H7 (cell line): ENCODE results near the gene GFOD1. TPM values are rescaled to one million over a fixed set of nuclear protein-coding genes. Genes with fewer than 3 reads are reported as not detected.
A peak's percentile ranks its signal among the peaks of the same experiment; 100 is the strongest.

Experiments
- DNase-seq: peaks from one replicate; pipeline ENCODE4 v3.0.0; 2012
- H3K27me3 ChIP-seq: 2 replicates; pipeline ENCODE4 v1.6.0; 2011; ENCODE audit warnings: mild to moderate bottlenecking, low read length; ENCODE audit not compliant: control insufficient read depth, insufficient read depth
- H3K36me3 ChIP-seq: replicated peaks from 2 replicates; pipeline ENCODE4 v1.5.1; 2011; ENCODE audit warnings: low read length; ENCODE audit not compliant: control insufficient read depth, insufficient read depth
- H3K4me3 ChIP-seq: 2 replicates; pipeline ENCODE4 v1.5.1; 2011; ENCODE audit warnings: low read depth, mild to moderate bottlenecking, control low read depth, low read length, moderate library complexity; ENCODE audit not compliant: insufficient read depth
- total RNA-seq: library from RNA; depleted of rRNA; stranded (reverse); fragments of >200 nt; shearing (Covaris generic); gene quantifications from 2 replicates; pipeline ENCODE4 v1.2.3, GENCODE V29; 2014; rRNA removed

The GFOD1 gene, protein sequence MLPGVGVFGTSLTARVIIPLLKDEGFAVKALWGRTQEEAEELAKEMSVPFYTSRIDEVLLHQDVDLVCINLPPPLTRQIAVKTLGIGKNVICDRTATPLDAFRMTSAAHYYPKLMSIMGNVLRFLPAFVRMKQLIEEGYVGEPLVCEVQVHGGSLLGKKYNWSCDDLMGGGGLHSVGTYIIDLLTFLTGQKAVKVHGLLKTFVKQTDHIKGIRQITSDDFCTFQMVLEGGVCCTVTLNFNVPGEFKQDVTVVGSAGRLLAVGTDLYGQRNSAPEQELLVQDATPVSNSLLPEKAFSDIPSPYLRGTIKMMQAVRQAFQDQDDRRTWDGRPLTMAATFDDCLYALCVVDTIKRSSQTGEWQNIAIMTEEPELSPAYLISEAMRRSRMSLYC
- total RNA-seq: 3.4 and 4.4 TPM in 2 replicates

GRCh38 chr6:13487122-13488014, at the start of gene GFOD1:
Gene GFOD1 (minus strand): TSS chr6:13487600. CDS start chr6:13486890, 710 bp downstream.
- H3K27me3 ChIP-seq: peaks cover 33% of the 10 kb centered on the region
- H3K36me3 ChIP-seq: no peaks in the 10 kb centered on the region
- peak; percentile 97 for DNase-seq
- peak within 1 kb of the TSS; percentile 69 for H3K4me3 ChIP-seq

DNA sequence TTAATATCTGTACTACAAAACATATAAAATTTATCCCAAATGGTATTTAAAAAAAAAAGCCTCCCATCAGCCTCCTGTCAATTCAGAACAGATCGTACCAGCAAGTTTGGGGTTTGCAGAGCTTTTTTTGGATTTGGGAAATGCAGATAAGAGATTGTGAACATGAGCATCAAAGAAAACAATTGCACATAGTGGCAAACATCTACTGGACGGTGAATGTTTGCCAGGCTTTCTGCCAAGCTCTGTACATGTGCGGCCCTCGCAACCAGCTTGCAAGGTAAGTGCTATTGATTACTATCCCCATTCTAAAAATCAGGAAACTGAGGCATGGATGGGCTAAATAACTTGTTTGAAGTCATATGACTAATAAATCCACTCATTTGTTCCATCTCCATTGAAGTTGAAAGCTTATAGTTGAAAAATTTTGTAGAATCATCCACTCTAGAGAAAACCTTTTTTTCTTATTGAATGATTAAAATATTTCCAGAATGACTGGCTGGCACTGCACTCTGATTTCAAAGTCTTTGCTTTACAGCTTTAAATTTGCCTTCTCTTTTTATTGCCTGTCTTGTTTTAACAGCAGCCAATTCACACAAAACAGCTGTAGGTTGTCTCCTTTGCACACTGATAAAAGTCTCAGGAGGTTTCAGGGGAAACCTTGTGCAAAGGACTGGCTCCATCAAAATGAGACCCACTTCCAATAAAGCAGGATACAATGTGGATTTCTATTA, 49.6 kb upstream of the GFOD1 start:
- no peaks in the 10 kb centered on the region for H3K36me3 ChIP-seq
- H3K27me3 ChIP-seq: no peaks in the 10 kb centered on the region
- no peak for DNase-seq

DNA sequence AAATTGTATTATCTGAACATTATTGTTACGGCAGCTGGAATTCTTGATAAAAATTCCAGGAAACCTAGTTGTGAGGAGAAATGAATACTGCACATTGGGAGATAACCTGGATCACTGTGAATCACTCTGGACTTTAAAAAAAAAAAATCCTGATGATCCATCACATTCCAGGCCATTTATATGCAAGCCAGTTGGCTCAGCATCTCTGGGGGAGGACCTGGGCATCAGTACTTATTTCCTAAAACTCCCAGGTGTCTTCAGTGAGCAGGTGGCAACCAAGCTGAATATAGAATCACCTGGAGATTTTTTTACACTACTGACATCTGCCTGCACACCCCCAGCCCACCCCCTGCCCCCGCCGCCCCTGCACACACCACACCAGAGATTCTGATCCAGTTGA, 47.9 kb upstream of the GFOD1 start:
- Histone ChIP-seq H3K27me3 (no peaks in the 10 kb centered on the region), H3K4me3 (no peak overlapping the region), H3K36me3 (no peaks in the 10 kb centered on the region)
- DNase-seq: peak; percentile 64

More for the DNA sequence above, 49.6 kb upstream of the GFOD1 start:
- H3K4me3 ChIP-seq: no peak overlapping the region

DNA sequence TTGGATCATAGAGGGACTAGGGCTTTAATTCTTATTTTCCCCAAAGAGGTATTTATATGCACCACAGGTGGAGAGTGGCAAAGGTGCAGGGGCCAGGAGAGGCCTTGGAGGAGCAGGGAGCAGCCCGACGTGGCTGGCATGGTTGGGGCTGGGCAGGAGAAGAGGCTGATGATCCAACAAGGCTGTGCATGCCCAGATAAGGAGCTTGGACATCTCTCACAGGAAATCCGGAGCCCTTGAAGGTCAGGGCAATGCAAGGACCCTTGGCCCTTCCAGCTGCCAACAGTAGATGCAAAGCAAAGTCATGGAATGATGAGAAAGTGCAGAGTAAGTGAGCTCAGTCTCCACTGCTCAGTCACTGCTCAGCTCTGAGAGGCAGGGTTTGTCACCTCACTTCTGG, 47.1 kb upstream of the GFOD1 start:
- Histone ChIP-seq H3K27me3 (no peaks in the 10 kb centered on the region), H3K36me3 (no peaks in the 10 kb centered on the region), H3K4me3 (no peak overlapping the region)
- no peak for DNase-seq

- Histone ChIP-seq H3K4me3 (no peak overlapping the region), H3K36me3 (no peaks in the 10 kb centered on the region), H3K27me3 (no peaks in the 10 kb centered on the region)
- no peak for DNase-seq
Measured at GRCh38 chr6:13531956-13532355, 44.6 kb upstream of the GFOD1 start.

DNA sequence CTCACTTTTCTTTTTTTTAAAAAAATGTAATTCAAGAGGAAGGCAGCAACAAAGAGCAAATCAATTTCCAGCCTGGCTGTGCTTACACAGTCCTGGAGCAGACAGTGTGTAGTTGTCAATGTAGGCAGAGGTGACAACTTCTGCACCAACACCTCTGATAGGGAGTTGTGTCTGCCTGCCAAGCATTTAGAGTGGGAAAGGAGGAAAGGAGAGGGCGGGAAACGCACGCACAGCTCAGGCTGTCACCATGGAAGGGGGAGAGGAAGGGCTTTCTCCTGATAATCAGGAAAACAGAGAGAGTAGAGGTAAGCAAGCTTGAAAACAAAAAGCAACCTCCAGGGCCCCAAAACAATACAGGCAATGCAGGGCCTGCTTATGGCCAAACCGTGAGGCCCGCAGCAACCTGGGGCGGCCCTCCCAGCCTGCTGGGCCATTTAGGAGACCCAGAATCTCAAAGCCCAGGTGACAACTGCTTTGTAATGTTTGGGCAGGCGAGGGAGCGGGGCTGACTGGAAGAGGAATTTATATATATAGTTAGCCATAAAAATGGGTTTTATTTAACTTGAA, 41.5 kb upstream of the GFOD1 start:
- DNase-seq: peak; percentile 51
- Histone ChIP-seq H3K27me3 (no peaks in the 10 kb centered on the region), H3K4me3 (no peak overlapping the region), H3K36me3 (no peaks in the 10 kb centered on the region)

DNA sequence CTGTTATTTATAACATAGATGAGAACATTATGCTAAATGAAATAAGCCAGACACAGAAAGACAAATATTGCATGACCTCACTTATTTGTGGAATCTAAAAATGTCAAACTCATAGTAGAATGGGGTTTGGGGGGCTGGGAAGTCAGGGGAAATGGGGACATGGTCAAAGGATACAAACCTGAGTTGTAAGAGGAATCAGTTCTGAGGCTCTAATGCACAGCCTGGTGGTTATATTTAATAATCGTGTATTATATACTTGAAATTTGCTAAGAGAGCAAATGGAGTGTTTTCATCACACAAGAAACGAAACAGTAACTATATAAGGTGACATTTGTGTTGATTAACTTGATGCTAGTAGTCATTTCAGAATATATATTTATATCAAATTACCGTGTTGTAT, 40.8 kb upstream of the GFOD1 start:
- H3K27me3 ChIP-seq: no peaks in the 10 kb centered on the region
- no peak overlapping the region for H3K4me3 ChIP-seq
- no peaks in the 10 kb centered on the region for H3K36me3 ChIP-seq
- DNase-seq: no peak

GRCh38 chr6:13527671-13528056, 40.3 kb upstream of the GFOD1 start:
- Histone ChIP-seq H3K27me3 (no peaks in the 10 kb centered on the region), H3K36me3 (no peaks in the 10 kb centered on the region), H3K4me3 (no peak overlapping the region)
- DNase-seq: no peak

DNA sequence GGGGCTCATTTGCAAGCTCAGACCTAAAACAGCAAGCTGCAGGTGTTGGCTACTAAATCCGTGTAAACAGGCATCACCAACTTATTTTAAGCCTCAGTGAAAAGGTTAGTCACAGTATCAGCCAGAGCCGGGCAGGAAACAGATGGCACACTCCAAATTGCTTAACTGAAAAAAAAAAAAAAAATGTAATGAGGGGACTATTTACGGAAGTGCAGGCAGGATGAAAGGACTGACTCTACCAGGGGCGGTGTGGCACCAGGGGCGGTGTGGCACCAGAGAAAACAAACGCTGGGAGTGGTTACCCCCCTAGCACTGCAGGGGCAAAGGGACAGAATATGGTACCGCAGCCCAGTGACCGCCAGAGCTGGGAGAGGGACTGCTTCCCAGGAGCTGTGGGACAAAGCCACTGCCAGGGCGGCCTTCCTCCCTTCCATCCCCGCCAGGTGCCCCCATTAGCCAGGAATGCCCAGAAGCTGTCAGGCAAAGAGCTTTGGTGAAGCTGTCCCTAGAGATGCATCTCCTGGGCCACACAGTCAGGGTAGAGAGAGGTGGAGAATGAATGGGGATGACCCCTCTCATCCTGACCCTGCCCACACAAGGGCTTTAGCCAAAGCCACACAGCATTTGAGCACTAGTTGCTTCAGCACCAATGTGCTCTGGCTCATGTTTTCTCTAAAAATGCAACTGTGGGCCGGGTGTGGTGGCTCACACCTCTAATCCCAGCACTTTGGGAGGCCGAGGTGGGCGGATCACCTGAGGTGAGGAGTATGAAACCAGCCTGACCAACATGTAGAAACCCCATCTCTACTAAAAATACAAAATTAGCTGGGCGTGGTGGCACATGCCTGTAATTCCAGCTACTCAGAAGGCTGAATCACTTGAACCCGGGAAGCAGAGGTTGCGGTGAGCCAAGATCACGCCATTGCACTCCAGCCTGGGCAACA, 39.6 kb upstream of the GFOD1 start:
- Histone ChIP-seq H3K36me3 (no peaks in the 10 kb centered on the region), H3K4me3 (no peak overlapping the region), H3K27me3 (no peaks in the 10 kb centered on the region)
- DNase-seq: no peak

- Histone ChIP-seq H3K27me3 (no peaks in the 10 kb centered on the region), H3K4me3 (no peak overlapping the region), H3K36me3 (no peaks in the 10 kb centered on the region)
- no peak for DNase-seq
Measured at GRCh38 chr6:13526357-13526726, 38.9 kb upstream of the GFOD1 start.

DNA sequence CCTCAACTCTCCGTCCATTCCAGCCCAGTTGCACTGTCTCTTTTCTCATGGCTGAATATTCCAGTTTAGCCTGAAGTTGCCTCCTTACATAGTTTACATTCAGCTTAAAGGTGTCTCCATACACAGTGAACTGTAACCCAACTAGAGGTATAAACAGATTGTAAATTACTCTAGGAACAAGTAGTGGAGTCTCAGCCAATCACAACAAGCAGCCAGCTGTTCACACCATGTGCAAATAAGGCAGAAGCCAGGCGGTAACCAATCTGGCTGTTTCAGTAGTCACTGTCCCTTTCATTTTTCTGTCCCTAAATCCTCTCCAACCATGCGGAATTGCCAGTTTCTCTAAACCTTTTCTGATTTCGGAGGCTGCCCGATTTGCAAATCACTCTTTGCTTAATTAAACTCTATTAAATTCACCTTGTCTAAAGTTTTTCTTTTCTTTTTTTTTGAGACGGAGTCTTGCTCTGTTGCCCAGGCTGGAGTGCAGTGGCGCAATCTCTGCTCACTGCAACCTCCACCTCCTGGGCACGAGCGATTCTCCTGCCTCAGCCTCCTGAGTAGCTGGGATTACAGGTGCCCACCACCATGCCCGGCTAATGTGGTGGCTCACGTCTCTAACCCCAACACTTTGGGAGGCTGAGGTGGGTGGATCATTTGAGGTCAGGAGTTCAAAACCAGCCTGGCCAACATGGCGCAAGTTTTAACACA, 37.6 kb upstream of the GFOD1 start:
- Histone ChIP-seq H3K36me3 (no peaks in the 10 kb centered on the region), H3K27me3 (no peaks in the 10 kb centered on the region), H3K4me3 (no peak overlapping the region)
- no peak for DNase-seq

- H3K27me3 ChIP-seq: no peaks in the 10 kb centered on the region
- no peaks in the 10 kb centered on the region for H3K36me3 ChIP-seq
- DNase-seq: no peak
- H3K4me3 ChIP-seq: no peak overlapping the region
Measured at GRCh38 chr6:13523826-13524622, 36.6 kb upstream of the GFOD1 start.
